GM12872 (cell line): ENCODE results near the gene MAG.

Source experiments
- CTCF ChIP-seq: IDR thresholded peaks from 3 replicates; pipeline ENCODE4 v1.5.1; 2011; ENCODE audit warnings: low read depth, mild to moderate bottlenecking, low read length, moderate library complexity; ENCODE audit not compliant: insufficient read depth

The MAG gene

GRCh38 chr19:35311901-35312665 is 20.1 kb downstream of the MAG start:
- TF ChIP-seq CTCF = no peak

GRCh38 chr19:35313587-35313986 is 21.6 kb downstream of the MAG start:
- TF ChIP-seq CTCF = no peak

- TF ChIP-seq CTCF = no peak
These were observed 22.1 kb downstream of the MAG start for GRCh38 chr19:35314031-35314430.

DNA sequence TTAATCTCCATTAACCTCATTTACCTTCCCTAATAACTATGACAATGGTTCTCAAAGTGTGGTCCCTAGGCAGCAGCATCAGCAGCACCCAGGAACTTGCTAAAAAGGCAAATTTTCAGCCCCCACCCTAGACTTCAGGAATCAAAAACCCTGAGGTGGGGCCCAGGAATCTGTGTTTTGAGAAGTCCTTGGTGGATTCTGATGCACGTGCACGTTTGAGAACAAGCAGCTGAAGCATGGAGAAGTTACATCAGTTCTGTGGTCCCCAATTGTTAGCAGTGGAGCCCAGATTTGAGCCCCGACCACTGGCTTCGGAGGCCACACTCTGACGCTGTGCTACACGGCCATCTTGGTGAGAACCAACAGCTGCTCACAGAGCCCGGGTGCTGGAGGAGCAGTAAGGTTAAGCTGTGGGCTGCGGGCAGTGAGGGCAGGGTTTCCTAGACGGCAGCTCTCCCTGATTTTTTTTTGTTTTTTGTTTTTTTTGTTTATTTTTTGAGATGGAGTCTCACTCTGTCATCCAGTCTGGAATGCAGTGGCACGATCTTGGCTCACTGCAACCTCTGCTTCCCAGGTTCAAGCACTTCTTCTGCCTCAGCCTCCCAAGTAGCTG is 23.0 kb downstream of the MAG start:
- TF ChIP-seq CTCF = no peak

- no peak for TF ChIP-seq CTCF
These were observed 23.9 kb downstream of the MAG start for GRCh38 chr19:35315883-35316282.

- TF ChIP-seq CTCF = no peak
These were observed 24.6 kb downstream of the MAG start for GRCh38 chr19:35316560-35316959.

GRCh38 chr19:35317464-35318043 is 25.6 kb downstream of the MAG start:
- TF ChIP-seq CTCF = no peak
